ENCODE measurements around the gene DMTF1. TPM values are rescaled to one million over a fixed set of nuclear protein-coding genes. Genes with fewer than 3 reads are reported as not detected.

Gene DMTF1
- total and polyA plus RNA-seq, 9 of the 15 experiments (the other 6 are each of a cell fraction or from before 2014, with no cell fraction given), result 25.7 to 208 (median 74.7) TPM

- H3K4me1 ChIP-seq (replicated peaks in 1 of 2; ENCODE audit: control insufficient read depth in 2 of 2, insufficient read depth in 2 of 2, low read length in 2 of 2), result no peaks in the 10 kb centered on the region
- 74% methylated on average over 6 of the region's 6 CpGs for WGBS (ENCODE audit: insufficient coverage, low coverage, missing lambda C conversion rate)
- no peak for DNase-seq (ENCODE audit: extremely low read depth in 1 of 4, low spot score in 3 of 4)
- intact Hi-C loops (cut with micrococcal nuclease) (no loop called here), in situ Hi-C loops (cut with MboI) (no loop called here)
- POLR2A ChIA-PET, result no interaction called here
- FAIRE-seq, result no peak
- CTCF ChIA-PET (ENCODE audit: low intra/inter-chr PET ratio), result no interaction called here
- ATAC-seq, result no peak
- H3K9me3 ChIP-seq (replicated peaks; ENCODE audit: control insufficient read depth, insufficient read depth, low read depth, low read length), result no peaks in the 10 kb centered on the region
- H3K36me3 ChIP-seq (ENCODE audit: control insufficient read depth, insufficient read depth, low read length), result peaks cover 96% of the 10 kb centered on the region
- no peaks in the 10 kb centered on the region for H3K9me1 ChIP-seq (ENCODE audit: control insufficient read depth, insufficient read depth, low read length)
- no TSS peak for BruUV-seq (replicated peaks)
- no peak overlapping the region for H3K4me2 ChIP-seq (ENCODE audit: insufficient read depth, low read length)
- H3K27me3 ChIP-seq (ENCODE audit: control insufficient read depth in 2 of 2, insufficient read depth in 2 of 2, low read length in 2 of 2), result no peaks in the 10 kb centered on the region
- TF ChIP-seq SNIP1 (IDR thresholded peaks at IDR 0.05; ENCODE audit: low read depth), result no peak
- TF ChIP-seq ZNF512 (tag; IDR thresholded peaks at IDR 0.05), result no peak
- TF ChIP-seq MTA1 (IDR thresholded peaks at IDR 0.05; ENCODE audit: borderline replicate concordance), result no peak
- no peak for TF ChIP-seq ZBTB1 (CRISPR knock-in tag; IDR thresholded peaks at IDR 0.05; ENCODE audit: borderline replicate concordance, low read depth)
- no peak for TF ChIP-seq TFAM (CRISPR knock-in tag; conservative IDR thresholded peaks at IDR 0.05)
- no peak for TF ChIP-seq EHMT2 (IDR thresholded peaks at IDR 0.05)
- no peak for TF ChIP-seq PYGO2 (tag; IDR thresholded peaks at IDR 0.05)
- no peak for TF ChIP-seq ZNF3 (CRISPR knock-in tag; IDR thresholded peaks at IDR 0.05)
- no peak for TF ChIP-seq BMI1 (IDR thresholded peaks at IDR 0.05; ENCODE audit: low read length)
- TF ChIP-seq CEBPG (CRISPR knock-in tag; IDR thresholded peaks at IDR 0.05), result no peak
- no peak for TF ChIP-seq CEBPG (tag; conservative IDR thresholded peaks at IDR 0.05 in 1 of 2, IDR thresholded peaks at IDR 0.05 in 1 of 2)
- TF ChIP-seq HNRNPK (IDR thresholded peaks at IDR 0.05; ENCODE audit: low read depth, low read length, poor library complexity, severe bottlenecking), result no peak
- no peak for TF ChIP-seq RBM14 (IDR thresholded peaks at IDR 0.05; ENCODE audit: borderline replicate concordance, insufficient read depth, low read depth, low read length)
- no peak for TF ChIP-seq PREB (CRISPR knock-in tag; IDR thresholded peaks at IDR 0.05)
- no peak for TF ChIP-seq NFE2L1 (tag; IDR thresholded peaks at IDR 0.05; ENCODE audit: borderline replicate concordance, low read depth)
- no peak for TF ChIP-seq CGGBP1 (CRISPR knock-in tag; IDR thresholded peaks at IDR 0.05)
- no peak for TF ChIP-seq PRMT5 (CRISPR knock-in tag; IDR thresholded peaks at IDR 0.05)
- TF ChIP-seq HMG20A (CRISPR knock-in tag; conservative IDR thresholded peaks at IDR 0.05), result no peak
- no peak for TF ChIP-seq MAZ (CRISPR knock-in tag; conservative IDR thresholded peaks at IDR 0.05 in 1 of 2, IDR thresholded peaks at IDR 0.05 in 1 of 2)
- H2AFZ ChIP-seq (ENCODE audit: low read depth, low read length), result no peak overlapping the region
- H3K9ac ChIP-seq (ENCODE audit: insufficient read depth in 1 of 2, low read depth in 2 of 2, low read length in 2 of 2), result no peak overlapping the region
- H4K20me1 ChIP-seq (replicated peaks; ENCODE audit: control insufficient read depth, insufficient read depth, low read length), result no peaks in the 10 kb centered on the region
- H3K27ac ChIP-seq (ENCODE audit: extremely low read depth, low read depth, low read length), result no peak overlapping the region
- H3K79me2 ChIP-seq (ENCODE audit: control insufficient read depth, insufficient read depth, low read length), result no peaks in the 10 kb centered on the region
- no peak overlapping the region for H3K4me3 ChIP-seq
Measured at GRCh38 chr7:87192784-87193487, 40.7 kb downstream of the DMTF1 start.

All from K562 (cell line).